Large intestine (tissue), 3 donors: ENCODE results near the gene TWIST1. TPM values are rescaled to one million over a fixed set of nuclear protein-coding genes. Genes with fewer than 3 reads are reported as not detected.

Experiments
- DNase-seq, 2 donors: peaks; one replicate each; pipeline versions ENCODE4 v3.0.0 to v3.0.0-alpha.2; 2013
- H3K27ac ChIP-seq: one replicate; pipeline ENCODE4 v1.5.1; 2013; ENCODE audit warnings: low read length
- H3K27me3 ChIP-seq: 2 replicates; pipeline ENCODE4 v1.6.1; 2013; ENCODE audit warnings: low read length; ENCODE audit not compliant: control insufficient read depth, insufficient read depth
- H3K36me3 ChIP-seq: 2 replicates; pipeline ENCODE4 v1.6.1; 2013; ENCODE audit warnings: low read length; ENCODE audit not compliant: control insufficient read depth, insufficient read depth
- H3K4me1 ChIP-seq: one replicate; pipeline ENCODE4 v1.6.1; 2013; ENCODE audit warnings: low read length; ENCODE audit not compliant: control insufficient read depth, insufficient read depth
- H3K4me3 ChIP-seq: one replicate; pipeline ENCODE4 v1.5.1; 2013; ENCODE audit warnings: low read length
- H3K9me3 ChIP-seq: one replicate; pipeline ENCODE4 v1.6.1; 2013; ENCODE audit warnings: mild to moderate bottlenecking, low read depth, low read length, moderate library complexity; ENCODE audit not compliant: control insufficient read depth
- WGBS: methylation state at CpG from one replicate; pipeline ENCODE4 v1.1.5; 2013; ENCODE audit warnings: low lambda C conversion rate; ENCODE audit not compliant: insufficient coverage; 5-methylcytosine and 5-hydroxymethylcytosine counted together
- polyA plus RNA-seq: library from polyadenylated mRNA; unstranded; fragments of 120-200 nt; gene quantifications from one replicate; pipeline ENCODE4 v1.2.1, GENCODE V29; 2013

The TWIST1 gene
- polyA plus RNA-seq, 1 donor: 0.61 TPM

DNA sequence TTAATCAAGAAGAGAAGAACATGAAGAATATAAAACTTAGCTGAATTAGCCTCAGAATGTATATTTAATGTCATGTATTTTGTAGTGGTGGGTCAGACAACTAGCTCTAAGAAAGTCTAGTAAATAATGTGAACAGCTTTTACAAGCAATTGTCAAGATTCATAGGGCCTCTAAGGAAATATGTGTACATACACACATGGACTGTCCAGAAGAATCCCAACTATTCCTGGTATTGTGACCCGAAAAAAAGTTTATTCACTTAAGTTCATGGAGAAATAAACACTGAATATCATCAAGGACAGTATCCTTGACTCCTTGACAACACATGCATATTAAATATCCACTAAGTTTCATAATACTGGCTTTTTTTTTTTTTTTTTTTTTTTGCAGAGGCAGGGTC lies 11.4 kb upstream of the TWIST1 start:
- H3K9me3 ChIP-seq: no peaks in the 10 kb centered on the region
- WGBS: no CpG with 5 or more reads among the region's 1 CpG

DNA sequence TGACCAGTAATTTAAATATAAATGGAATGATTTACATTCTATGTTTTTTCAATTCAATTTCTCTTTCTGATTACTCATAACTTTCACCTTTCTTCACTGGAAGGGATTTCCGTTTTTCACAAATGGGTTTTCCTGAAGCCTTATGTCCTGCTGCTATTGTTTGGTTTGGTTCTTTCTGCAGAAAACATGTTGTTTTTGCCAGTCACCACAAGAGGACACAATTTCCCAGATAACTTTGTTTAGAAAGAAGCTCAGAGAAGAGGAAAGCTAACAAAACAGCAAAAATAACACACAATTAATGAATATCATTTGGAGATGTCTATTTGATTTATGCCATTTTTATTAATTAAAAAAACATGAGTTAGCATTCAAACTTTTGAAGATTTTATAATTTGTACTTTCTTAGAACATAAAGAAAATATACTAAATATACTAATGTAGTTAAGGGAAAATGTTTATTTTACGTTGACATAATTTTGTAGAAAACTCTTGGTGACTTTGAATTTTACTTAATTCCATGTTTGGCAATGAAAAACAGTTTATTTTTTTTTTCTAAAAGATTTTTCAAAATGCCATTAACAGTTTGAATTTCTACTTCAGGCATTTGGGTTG lies 4.6 kb upstream of the TWIST1 start:
- Histone ChIP-seq H3K9me3 (peaks cover 3% of the 10 kb centered on the region), H3K36me3 (no peaks in the 10 kb centered on the region), H3K27me3 (peaks cover 53% of the 10 kb centered on the region), H3K4me1 (no peaks in the 10 kb centered on the region), H3K27ac (no peak overlapping the region), H3K4me3 (no peak overlapping the region)
- no peak for DNase-seq
- WGBS: 43% methylated on average over 2 of the region's 2 CpGs

More for the DNA sequence above, 11.4 kb upstream of the TWIST1 start:
- no peaks in the 10 kb centered on the region for H3K36me3 ChIP-seq
- no peaks in the 10 kb centered on the region for H3K4me1 ChIP-seq
- peaks cover 3% of the 10 kb centered on the region for H3K27me3 ChIP-seq
- no peak overlapping the region for H3K27ac ChIP-seq
- H3K4me3 ChIP-seq: no peak overlapping the region
- no peak for DNase-seq

DNA sequence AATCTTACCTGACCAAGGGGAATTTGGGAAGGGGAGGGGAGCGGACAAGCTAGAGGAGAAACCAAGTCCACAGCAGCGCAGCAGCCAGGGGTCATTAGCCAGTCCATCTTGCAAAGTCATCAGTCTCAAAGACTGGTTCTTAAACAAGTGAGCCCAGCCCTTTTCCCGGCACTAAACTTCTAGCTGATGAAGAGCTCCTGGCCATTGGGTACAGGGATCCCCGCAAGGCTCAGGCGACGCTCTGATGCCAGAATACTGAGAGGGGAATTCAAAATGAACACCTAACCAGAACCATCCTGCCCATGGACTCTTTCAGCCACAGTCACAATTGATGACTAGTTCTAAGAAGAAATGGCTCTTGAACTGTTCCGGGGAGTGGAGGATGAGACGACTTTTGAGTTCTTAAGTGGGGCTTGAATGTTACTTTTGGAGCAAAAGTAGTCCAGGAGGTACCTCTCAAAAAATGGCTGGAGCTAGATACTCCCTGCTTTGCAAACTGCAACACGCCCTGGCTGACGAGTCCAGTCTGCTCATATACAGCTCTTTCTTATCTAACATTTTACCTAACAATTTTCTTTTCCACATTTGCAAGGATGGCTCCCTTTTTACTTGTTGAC lies 2.5 kb upstream of the TWIST1 start:
- no peaks in the 10 kb centered on the region for H3K4me1 ChIP-seq
- no peaks in the 10 kb centered on the region for H3K36me3 ChIP-seq
- no peak for DNase-seq
- H3K4me3 ChIP-seq: no peak overlapping the region
- peaks cover 70% of the 10 kb centered on the region for H3K27me3 ChIP-seq
- H3K27ac ChIP-seq: no peak overlapping the region
- peaks cover 3% of the 10 kb centered on the region for H3K9me3 ChIP-seq
- 20% methylated on average over 1 of the region's 10 CpGs for WGBS

DNA sequence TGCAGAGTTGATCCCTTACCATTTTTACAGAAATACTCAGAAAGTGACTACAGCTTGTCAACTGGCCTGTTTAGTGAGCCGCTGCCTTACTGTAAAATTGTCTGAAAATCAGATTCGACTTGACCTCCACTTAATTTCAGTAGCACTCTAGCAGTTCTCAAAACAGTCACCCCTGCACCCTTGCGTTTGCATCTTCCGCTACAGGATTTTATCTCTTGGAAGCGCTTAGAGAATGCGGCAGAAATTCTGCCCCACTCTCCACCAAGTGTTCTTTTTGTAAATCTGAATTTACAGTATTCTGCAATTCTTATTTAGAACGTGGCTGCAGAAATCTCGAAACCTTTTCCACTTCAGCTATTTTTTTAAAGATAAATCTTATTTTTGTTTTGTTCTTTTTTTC lies 1.9 kb upstream of the TWIST1 start:
- no peak overlapping the region for H3K27ac ChIP-seq
- peaks cover 70% of the 10 kb centered on the region for H3K27me3 ChIP-seq
- H3K36me3 ChIP-seq: no peaks in the 10 kb centered on the region
- H3K4me3 ChIP-seq: no peak overlapping the region
- DNase-seq: no peak
- no peaks in the 10 kb centered on the region for H3K4me1 ChIP-seq
- 10% methylated on average over 2 of the region's 8 CpGs for WGBS
- peaks cover 3% of the 10 kb centered on the region for H3K9me3 ChIP-seq

DNA sequence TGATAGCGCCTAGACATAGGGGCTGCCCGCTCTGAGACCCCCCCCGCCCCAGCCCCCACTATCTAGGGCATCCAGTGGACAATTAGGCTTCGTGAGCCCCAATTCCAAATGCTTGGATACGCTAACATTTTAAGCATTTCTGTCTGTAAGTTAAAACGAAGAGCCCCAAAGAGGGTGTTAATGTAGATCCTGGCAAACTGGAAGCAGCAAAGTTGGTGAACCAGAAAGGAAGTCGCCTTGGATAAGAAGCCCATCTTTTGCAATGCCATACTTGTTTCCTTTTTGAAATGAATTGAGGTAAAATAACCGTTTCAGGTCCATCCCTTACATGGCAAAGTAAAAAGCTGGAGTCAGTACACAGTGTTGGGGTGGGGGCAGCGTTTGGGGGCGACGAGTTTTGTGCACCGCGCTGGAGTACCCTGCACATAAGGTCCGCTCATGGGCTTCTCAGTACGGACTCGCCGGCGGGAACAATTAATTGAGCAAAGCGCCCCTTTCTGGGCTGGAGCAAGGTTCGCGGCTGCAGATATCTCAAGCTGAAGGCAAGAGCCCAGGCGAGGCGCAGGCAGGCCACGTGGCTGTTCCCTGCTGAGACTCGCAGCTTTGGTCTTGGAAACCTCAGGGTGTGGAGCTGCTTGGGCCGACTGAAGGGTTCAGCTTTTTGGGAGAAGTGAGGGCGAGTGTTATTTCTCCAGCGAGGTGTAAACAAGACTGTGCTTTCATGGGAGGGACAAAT lies 1.4 kb upstream of the TWIST1 start:
- no CpG with 5 or more reads among the region's 28 CpGs for WGBS
- no peak for DNase-seq
- no peak overlapping the region for H3K27ac ChIP-seq
- H3K36me3 ChIP-seq: no peaks in the 10 kb centered on the region
- no peaks in the 10 kb centered on the region for H3K4me1 ChIP-seq
- H3K4me3 ChIP-seq: no peak overlapping the region
- H3K9me3 ChIP-seq: peaks cover 3% of the 10 kb centered on the region
- H3K27me3 ChIP-seq: peaks cover 69% of the 10 kb centered on the region

DNA sequence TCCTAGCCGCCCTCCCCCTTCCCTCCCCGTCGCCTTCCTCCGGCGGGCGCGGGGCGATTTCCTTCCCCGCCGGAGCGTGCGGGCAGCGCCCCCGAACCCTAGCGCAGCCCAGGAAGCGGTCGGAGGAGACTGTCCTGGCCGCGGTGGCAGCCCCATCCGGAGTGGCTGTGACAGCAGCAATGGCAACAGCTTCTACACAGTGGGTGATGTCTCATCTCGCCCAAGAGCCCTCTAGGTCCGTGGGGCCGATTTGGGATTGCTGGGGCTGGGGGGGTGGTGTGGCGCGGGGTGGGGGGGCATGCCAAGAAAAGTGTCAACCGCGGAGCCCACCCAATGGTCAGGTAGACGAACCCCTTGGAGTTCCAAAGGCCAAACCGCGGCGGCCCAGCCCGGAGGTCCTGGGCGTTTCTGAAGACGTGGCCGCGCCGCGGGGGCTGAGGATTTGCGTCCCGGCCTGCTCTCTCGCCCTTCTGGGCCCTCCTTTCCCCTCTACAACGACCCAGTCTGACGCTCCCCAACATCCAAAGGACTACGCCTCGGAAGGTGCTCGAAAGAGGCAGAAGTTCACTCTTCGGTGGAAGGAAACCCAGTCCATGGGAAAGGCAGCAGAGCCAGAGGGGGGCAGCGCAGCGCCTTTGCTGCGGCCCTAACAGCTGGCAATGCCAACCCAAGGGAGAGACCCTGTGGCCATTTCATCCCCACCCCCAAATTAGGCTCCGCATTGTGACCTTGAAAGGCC lies 603 bp upstream of the TWIST1 start:
- H3K27ac ChIP-seq: no peak overlapping the region
- WGBS: no CpG with 5 or more reads among the region's 51 CpGs

DNA sequence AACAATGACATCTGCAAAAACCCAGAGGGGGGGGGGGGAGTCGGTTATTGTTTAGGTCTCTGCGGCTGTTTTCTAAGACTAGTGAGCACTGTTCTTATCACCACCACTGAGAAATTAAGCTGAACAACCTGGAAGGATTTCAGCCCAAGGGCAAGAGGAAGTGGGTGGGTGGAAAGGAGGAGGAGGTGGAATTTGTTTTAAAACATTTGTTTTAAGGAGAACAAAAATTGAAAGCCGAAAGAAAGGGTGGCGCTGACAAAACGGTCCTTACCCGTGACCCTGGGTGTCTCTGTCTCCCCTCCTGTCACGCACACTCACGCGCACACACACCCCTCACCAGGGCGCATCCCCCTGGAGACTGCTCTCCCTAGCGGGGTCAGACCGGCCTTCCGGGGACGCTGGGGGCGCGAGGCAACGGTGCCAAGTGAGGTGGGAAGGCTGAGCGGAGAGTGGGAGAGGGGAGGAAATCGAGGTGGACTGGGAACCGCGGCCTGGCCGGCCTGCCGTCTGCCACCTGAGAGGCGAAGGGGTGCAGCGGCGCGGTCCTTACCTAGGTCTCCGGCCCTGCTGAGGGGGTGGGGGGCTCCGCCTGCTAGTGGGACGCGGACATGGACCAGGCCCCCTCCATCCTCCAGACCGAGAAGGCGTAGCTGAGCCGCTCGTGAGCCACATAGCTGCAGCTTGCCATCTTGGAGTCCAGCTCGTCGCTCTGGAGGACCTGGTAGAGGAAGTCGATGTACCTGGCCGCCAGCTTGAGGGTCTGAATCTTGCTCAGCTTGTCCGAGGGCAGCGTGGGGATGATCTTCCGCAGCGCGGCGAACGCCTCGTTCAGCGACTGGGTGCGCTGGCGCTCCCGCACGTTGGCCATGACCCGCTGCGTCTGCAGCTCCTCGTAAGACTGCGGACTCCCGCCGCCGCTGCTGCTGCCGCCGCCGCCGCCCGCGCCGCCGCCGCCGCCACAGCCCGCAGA lies 1.0 kb downstream of the TWIST1 start:
- Histone ChIP-seq H3K27me3 (peaks cover 79% of the 10 kb centered on the region), H3K9me3 (peaks cover 7% of the 10 kb centered on the region), H3K4me1 (no peaks in the 10 kb centered on the region), H3K4me3 (peak overlapping the region; percentile 45), H3K36me3 (no peaks in the 10 kb centered on the region), H3K27ac (no peak overlapping the region)
- peak in 1 of 2 donors; percentile 36 for DNase-seq
- 0% methylated on average over 1 of the region's 70 CpGs for WGBS

More for the DNA sequence above, 603 bp upstream of the TWIST1 start:
- no peak for DNase-seq
- no peaks in the 10 kb centered on the region for H3K36me3 ChIP-seq
- no peaks in the 10 kb centered on the region for H3K4me1 ChIP-seq
- peak overlapping the region; percentile 35 for H3K4me3 ChIP-seq
- H3K27me3 ChIP-seq: peaks cover 72% of the 10 kb centered on the region
- H3K9me3 ChIP-seq: peaks cover 3% of the 10 kb centered on the region

DNA sequence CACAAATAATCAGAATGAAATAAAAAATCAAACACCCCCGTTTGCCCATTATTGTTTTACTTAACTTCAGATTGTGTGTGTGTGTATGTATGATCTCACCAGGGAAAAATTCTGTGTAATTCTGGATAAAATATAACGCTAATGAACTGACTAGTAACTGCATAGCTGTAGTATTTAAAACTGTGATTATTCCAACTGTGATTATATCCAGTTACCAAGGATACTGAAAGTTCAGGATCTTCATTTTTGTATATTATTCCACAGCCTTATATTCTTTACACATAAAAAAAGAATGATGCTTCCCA lies 2.9 kb downstream of the TWIST1 start:
- peaks cover 80% of the 10 kb centered on the region for H3K27me3 ChIP-seq
- H3K27ac ChIP-seq: no peak overlapping the region
- no CpG with 5 or more reads among the region's 2 CpGs for WGBS
- H3K4me1 ChIP-seq: no peaks in the 10 kb centered on the region
- H3K4me3 ChIP-seq: no peak overlapping the region
- no peak for DNase-seq
- H3K36me3 ChIP-seq: no peaks in the 10 kb centered on the region
- peaks cover 7% of the 10 kb centered on the region for H3K9me3 ChIP-seq

DNA sequence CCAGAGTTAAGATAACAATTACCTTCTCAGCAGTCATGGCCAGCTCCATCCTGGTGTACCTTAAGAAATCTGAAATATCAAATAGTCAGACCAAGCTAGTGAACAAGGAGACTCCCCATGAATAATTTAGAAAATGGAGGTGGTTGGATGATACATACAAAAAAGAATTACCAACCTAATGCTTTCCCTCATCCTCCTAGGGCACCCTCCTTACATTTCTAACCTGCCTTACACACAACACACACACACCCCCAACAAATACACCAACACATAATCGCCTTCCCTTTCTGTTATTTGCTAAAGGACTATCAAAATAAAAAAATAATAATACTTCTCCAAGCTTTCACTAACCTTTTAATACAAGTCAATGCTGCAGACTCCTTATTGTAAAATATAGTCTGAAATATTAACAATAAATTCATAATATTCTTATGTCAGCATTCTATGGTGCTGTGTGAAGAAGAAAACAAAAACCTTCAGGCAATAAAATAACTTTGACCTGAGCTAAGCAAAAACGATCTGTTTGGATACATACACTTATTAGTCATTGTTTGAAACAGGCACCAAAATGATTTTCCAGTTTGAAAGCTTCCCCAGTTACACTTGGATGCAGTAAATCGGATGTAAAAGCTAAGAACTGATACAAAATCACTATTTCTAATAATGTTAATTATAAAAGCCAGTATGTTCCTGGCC lies 3.4 kb downstream of the TWIST1 start:
- H3K27me3 ChIP-seq: peaks cover 80% of the 10 kb centered on the region
- H3K4me3 ChIP-seq: no peak overlapping the region
- no peak for DNase-seq
- H3K36me3 ChIP-seq: no peaks in the 10 kb centered on the region
- 20% methylated on average over 2 of the region's 3 CpGs for WGBS
- no peak overlapping the region for H3K27ac ChIP-seq
- H3K4me1 ChIP-seq: no peaks in the 10 kb centered on the region
- H3K9me3 ChIP-seq: peaks cover 6% of the 10 kb centered on the region
